Natural killer cell treated with Interleukin-12 subunit alpha and Interleukin-12 subunit beta and Interleukin-15 and Interleukin-18, amount 100 ng/mL, for 72 hours (primary cell): ENCODE measurements around the gene COG3. TPM values are rescaled to one million over a fixed set of nuclear protein-coding genes. Genes with fewer than 3 reads are reported as not detected.

ENCODE experiments used
- ATAC-seq, 2 donors: fragments of 150-1000 bp; cut with Tn5 transposase in 1 of 2; sonication (Bioruptor Pico), chemical (Tn5 transposase) in 1 of 2; 2 replicates each; pipeline ENCODE4 v1.10.0; 2021
- DNase-seq: peaks from one replicate; pipeline ENCODE4 v3.0.0; 2022; ENCODE audit warnings: low spot score
- H3K27ac Mint-ChIP-seq, 2 donors: 1 replicate in 1 of 2; 2 replicates in 1 of 2; pipeline ENCODE4 v1.8.0; 2022; ENCODE audit warnings: mixed read lengths in 2 of 2, mild to moderate bottlenecking in 1 of 2, moderate library complexity in 1 of 2
- H3K27me3 Mint-ChIP-seq, 2 donors: 1 replicate in 1 of 2; 2 replicates in 1 of 2; pipeline ENCODE4 v1.8.0; 2022; ENCODE audit warnings: mixed read lengths in 2 of 2
- H3K36me3 Mint-ChIP-seq: one replicate; pipeline ENCODE4 v1.8.0; 2022; ENCODE audit warnings: mixed read lengths
- H3K4me1 Mint-ChIP-seq, 2 donors: 1 replicate in 1 of 2; 2 replicates in 1 of 2; pipeline ENCODE4 v1.8.0; 2022; ENCODE audit warnings: low read depth in 2 of 2, mixed read lengths in 2 of 2, mild to moderate bottlenecking in 1 of 2
- H3K4me3 Mint-ChIP-seq: one replicate; pipeline ENCODE4 v1.8.0; 2022; ENCODE audit warnings: mixed read lengths
- H3K9me3 Mint-ChIP-seq: 2 replicates; pipeline ENCODE4 v1.8.0; 2022; ENCODE audit warnings: mixed read lengths
- total RNA-seq, 2 donors: library from RNA; stranded (reverse); gene quantifications; one replicate each; pipeline ENCODE4 v1.2.3, GENCODE V29; 2022

The COG3 gene
- total RNA-seq, 2 donors from 2014 or later: 41.0 to 50.9 TPM

DNA sequence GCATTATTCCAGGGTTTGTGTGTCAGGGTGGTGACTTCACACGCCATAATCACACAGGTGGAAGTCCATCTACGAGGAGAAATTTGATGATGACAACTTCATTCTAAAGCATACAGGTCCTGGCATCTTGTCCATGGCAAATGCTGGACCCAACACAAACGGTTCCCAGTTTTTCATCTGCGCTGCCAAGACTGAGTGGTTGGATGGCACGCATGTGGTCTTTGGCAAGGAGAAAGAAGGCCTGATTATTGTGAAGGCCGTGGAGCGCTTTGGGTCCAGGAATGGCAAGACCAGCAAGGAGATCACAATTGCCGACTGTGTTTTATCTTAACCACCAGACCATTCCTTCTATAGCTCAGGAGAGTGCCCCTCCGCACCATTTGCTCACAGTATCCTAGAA is 28.4 kb upstream of the COG3 start:
- DNase-seq (no peak), ATAC-seq (no peak)
- Mint-ChIP-seq H3K9me3 (no peaks in the 10 kb centered on the region), H3K4me1 (peaks cover 0 to 2% of the 10 kb centered on the region in 2 donors), H3K27me3 (no peaks in the 10 kb centered on the region), H3K4me3 (no peak overlapping the region), H3K27ac (no peak overlapping the region), H3K36me3 (no peaks in the 10 kb centered on the region)

DNA sequence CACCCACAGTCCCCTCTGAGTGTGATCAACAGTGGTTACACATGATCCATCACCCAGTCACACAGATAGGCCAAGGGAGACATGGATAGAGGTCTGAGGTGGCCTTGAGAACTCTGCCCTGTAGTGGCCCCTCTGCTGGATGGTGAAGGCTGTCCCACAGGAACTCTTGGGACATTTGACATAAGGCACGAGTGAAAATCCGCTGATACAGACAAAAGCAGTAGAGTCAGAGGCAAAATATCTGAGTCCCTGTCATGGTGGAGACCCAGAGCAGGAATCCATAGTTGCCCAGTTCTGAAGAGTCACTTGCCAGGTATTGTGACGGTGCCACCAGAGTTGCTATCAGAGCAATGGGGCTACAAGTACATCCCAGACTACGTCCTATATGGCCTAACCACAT is 27.8 kb upstream of the COG3 start:
- Mint-ChIP-seq H3K4me1 (peaks cover 5 to 8% of the 10 kb centered on the region in 2 donors), H3K27me3 (no peaks in the 10 kb centered on the region), H3K9me3 (no peaks in the 10 kb centered on the region), H3K4me3 (no peak overlapping the region), H3K27ac (no peak overlapping the region), H3K36me3 (no peaks in the 10 kb centered on the region)
- ATAC-seq (no peak), DNase-seq (no peak)

DNA sequence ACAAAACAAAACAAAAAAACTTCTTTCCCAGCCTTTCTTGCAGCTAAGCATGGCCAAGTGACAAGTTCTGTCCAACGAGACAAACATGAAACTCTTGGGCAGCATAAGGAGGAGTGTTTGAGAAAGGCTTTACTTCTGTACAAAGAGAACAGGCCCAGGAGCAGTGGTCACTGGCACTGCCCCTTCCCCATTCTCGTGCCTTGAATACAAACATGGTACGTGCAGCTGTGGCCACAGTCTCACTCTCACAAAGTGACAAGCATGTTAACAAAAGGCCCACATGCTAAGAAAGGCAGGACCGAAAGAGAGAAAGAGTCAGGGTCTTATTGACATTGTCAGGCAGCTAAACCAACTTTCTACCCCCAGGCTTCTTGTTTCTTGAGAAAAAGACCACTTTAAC is 26.8 kb upstream of the COG3 start:
- peaks cover 7 to 9% of the 10 kb centered on the region in 2 donors for H3K4me1 Mint-ChIP-seq
- DNase-seq (no peak), ATAC-seq (no peak)
- H3K9me3 Mint-ChIP-seq: no peaks in the 10 kb centered on the region
- H3K27me3 Mint-ChIP-seq: no peaks in the 10 kb centered on the region
- H3K36me3 Mint-ChIP-seq: no peaks in the 10 kb centered on the region
- no peak overlapping the region for H3K4me3 Mint-ChIP-seq
- no peak overlapping the region for H3K27ac Mint-ChIP-seq

DNA sequence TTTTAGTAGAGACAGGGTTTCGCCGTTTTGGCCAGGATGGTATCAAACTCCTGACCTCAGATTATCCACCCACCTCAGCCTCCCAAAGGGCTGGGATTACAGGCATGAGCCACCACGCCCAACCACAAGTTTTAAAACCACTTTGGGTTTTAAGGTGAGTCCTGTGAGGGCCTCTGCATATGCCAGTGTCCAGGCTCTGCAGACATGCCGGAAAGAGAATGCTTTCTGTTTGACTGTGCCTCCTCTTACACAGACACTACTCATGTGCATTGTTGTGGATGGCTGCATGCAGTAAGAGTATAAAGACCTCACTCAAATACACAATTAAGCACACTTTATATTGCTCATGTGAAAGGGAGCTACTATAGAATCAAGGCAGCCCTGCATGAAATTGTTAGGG is 25.7 kb upstream of the COG3 start:
- peaks cover 0 to 4% of the 10 kb centered on the region in 2 donors for H3K27me3 Mint-ChIP-seq
- no peak for DNase-seq
- H3K27ac Mint-ChIP-seq: no peak overlapping the region
- peaks cover 7 to 9% of the 10 kb centered on the region in 2 donors for H3K4me1 Mint-ChIP-seq
- no peak overlapping the region for H3K4me3 Mint-ChIP-seq
- peak in 1 of 2 donors; percentile 57 for ATAC-seq
- H3K9me3 Mint-ChIP-seq: no peaks in the 10 kb centered on the region
- H3K36me3 Mint-ChIP-seq: no peaks in the 10 kb centered on the region

DNA sequence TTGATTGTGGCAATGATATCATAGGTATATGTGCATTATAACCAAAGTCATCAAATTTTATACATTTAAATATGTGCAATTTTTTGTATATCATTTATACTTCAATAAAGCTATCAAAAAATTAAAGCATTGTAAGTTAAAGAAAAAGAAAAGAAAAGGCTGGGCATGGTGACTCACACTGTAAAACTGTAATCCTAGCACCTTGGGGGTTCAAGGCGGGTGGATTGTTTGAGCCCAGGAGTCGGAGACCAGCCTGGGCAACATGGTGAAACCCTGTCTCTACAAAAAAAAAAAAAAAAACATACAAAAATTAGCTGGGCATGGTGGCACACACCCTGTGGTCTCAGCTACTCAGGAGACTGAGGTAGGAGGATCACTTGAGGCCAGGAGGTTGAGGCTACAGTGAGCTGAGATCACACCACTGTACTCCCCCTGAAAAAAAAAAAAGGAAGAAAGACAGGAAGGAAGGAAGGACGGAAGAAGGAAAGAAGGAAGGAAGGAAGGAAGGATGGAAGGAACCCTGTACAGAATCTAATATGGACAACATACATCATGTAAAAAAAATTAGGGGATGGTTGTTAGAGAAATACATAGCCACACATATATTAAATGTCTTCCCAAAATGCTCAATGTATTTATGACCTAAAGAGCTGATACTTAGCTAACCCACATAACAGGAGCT is 24.8 kb upstream of the COG3 start:
- Mint-ChIP-seq H3K9me3 (no peaks in the 10 kb centered on the region), H3K27ac (no peak overlapping the region), H3K36me3 (no peaks in the 10 kb centered on the region), H3K4me3 (no peak overlapping the region), H3K27me3 (peaks cover 0 to 4% of the 10 kb centered on the region in 2 donors), H3K4me1 (peaks cover 7 to 9% of the 10 kb centered on the region in 2 donors)
- no peak for DNase-seq
- no peak for ATAC-seq

DNA sequence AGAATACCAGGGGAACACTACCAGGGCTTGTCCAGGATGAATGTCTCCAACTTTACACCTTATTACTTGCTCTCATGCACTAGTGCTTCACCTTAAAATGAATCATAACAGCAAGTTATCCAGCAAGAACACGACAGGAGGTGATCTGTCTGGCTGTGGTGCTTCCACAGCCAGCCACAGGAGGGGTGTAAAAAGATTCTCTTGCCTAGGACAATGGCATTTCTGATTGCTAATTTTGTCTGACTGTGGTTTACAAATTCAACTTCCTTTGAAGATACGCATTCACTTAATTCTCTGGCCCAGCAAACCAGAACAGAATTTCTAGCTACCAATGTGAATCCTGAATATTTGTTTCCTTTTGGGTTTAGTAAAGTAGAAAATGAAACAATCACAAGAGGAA is 23.1 kb upstream of the COG3 start:
- Mint-ChIP-seq H3K4me1 (peaks cover 7 to 9% of the 10 kb centered on the region in 2 donors), H3K36me3 (no peaks in the 10 kb centered on the region), H3K9me3 (no peaks in the 10 kb centered on the region), H3K27me3 (peaks cover 0 to 9% of the 10 kb centered on the region in 2 donors), H3K27ac (peak overlapping the region; percentile 13 to 85), H3K4me3 (peak overlapping the region; percentile 45)
- no peak for DNase-seq
- ATAC-seq: peak; percentile 70 to 80

DNA sequence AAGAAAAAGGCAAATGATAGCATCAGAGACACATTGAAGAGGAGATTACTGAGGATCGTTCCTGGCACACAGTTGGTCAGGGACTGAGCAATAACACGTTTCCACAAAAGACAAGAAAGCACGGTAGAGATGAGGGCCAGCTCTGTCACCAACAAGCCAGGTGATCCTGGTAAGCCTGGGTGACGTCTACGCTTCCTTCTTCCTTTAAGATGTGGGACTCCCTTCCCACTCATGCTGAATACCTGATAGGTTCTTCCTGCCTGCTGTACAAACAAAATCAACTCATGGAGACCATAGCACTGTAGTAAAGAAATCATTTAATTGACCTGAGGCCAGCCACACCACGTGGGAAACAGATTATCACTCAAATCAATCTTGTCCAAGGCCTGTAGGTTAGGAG is 19.7 kb upstream of the COG3 start:
- Mint-ChIP-seq H3K9me3 (no peaks in the 10 kb centered on the region), H3K4me1 (peaks cover 7 to 8% of the 10 kb centered on the region in 2 donors), H3K4me3 (no peak overlapping the region), H3K27me3 (peaks cover 0 to 18% of the 10 kb centered on the region in 2 donors), H3K27ac (no peak overlapping the region), H3K36me3 (no peaks in the 10 kb centered on the region)
- DNase-seq (no peak), ATAC-seq (no peak)

DNA sequence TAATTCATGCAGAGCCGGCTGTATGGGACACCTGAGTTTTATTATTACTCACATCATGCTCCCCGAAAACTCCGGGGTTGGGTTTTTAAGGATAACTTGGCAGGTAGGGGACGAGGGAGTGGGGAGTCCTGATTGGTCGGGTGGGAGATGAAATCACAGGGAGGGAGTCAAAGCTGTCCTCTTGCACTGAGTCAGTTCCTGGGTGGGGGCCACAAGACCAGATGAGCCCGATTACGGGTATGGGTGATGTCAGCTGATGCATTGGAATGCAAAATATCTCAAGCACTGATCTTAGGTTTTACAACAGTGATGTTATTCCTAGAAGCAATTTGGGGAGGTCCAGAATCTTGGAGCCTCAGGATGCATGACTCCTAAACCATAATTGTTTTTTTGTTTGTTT is 18.6 kb upstream of the COG3 start:
- Mint-ChIP-seq H3K36me3 (no peaks in the 10 kb centered on the region), H3K4me3 (no peak overlapping the region), H3K27me3 (peaks cover 0 to 21% of the 10 kb centered on the region in 2 donors), H3K9me3 (no peaks in the 10 kb centered on the region), H3K27ac (no peak overlapping the region), H3K4me1 (peaks cover 7% of the 10 kb centered on the region in 2 donors)
- DNase-seq (no peak), ATAC-seq (no peak)

DNA sequence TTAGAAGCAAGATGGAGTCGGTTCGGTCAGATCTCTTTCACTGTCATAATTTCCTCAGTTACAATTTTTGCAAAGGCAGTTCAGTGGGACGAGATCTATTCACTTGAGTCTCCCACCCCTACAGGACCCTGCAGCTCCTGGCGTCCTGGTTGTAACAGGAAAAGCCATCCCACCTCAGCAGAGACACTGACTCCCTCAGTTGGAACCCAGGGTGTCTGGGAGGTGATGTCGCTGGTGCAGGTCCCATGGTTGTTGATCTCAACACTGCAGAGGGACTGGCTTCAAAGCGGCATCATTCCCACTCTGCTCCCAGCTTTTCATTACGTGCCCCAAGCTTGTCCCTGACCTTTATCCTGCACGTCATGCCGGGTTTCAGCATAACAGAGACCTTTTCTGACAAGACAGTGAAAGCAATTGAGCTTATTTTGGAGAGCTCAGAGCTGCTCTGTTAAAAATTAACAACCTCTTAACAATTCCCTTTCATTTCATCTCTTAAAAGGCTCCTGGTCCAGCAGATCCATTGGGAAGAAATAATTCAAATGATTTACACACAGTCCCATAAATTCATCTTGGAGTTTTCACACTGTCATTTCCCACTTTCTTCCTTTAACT is 17.6 kb upstream of the COG3 start:
- no peaks in the 10 kb centered on the region for H3K9me3 Mint-ChIP-seq
- H3K27me3 Mint-ChIP-seq: peaks cover 0 to 21% of the 10 kb centered on the region in 2 donors
- DNase-seq: no peak
- H3K36me3 Mint-ChIP-seq: no peaks in the 10 kb centered on the region
- no peak for ATAC-seq
- no peak overlapping the region for H3K27ac Mint-ChIP-seq
- no peaks in the 10 kb centered on the region for H3K4me1 Mint-ChIP-seq
- H3K4me3 Mint-ChIP-seq: no peak overlapping the region

DNA sequence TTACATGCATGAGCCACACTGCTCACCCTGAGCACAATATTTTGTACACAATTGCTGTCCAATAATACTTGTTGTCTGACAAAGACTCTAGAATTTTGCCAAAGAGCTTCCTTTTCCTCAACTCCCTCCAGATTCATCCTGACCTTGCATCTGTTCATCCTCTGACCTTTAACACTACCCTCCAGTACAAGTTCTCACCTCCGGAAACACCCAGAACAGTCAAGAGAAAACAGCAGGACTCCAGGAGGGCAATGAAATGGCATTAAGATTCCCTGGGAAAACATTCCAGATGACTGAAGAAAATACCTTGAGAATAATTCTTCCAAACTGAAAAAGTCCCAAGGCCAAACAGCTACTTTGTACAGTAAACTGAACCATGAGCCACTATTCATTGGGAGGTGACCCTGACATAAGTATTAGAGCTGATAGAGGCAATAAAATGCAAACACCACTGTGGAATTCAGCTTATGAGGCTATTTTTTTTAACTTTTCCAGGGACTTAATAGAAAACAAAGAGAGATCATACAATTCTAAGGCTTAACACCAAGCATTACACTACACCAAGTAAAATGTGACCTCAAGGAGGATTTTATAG is 15.7 kb upstream of the COG3 start:
- DNase-seq: no peak
- no peaks in the 10 kb centered on the region for H3K36me3 Mint-ChIP-seq
- no peak for ATAC-seq
- no peak overlapping the region for H3K27ac Mint-ChIP-seq
- H3K4me3 Mint-ChIP-seq: no peak overlapping the region
- H3K4me1 Mint-ChIP-seq: no peaks in the 10 kb centered on the region
- H3K27me3 Mint-ChIP-seq: peaks cover 0 to 21% of the 10 kb centered on the region in 2 donors
- no peaks in the 10 kb centered on the region for H3K9me3 Mint-ChIP-seq

DNA sequence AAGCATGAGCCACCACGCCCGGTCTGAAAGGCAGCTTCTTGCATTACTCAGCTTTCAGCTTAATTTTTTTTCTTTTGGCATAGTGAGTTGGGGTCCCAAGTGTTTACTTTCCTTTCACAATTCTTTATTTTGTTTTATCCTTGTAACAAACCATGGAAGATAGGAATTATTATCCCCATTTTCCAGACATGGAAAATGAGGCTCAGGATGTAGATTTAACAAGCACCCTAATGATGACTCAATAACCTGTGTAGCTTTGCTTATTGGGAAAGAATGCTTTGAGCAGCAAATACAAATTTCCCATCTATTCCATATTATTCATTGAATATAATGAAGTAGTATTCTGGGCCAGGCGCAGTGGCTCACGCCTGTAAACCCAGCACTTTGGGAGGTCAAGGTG is 13.5 kb upstream of the COG3 start:
- Mint-ChIP-seq H3K27ac (no peak overlapping the region), H3K4me1 (no peaks in the 10 kb centered on the region), H3K27me3 (peaks cover 0 to 16% of the 10 kb centered on the region in 2 donors), H3K4me3 (no peak overlapping the region), H3K9me3 (no peaks in the 10 kb centered on the region), H3K36me3 (no peaks in the 10 kb centered on the region)
- no peak for ATAC-seq
- DNase-seq: no peak

DNA sequence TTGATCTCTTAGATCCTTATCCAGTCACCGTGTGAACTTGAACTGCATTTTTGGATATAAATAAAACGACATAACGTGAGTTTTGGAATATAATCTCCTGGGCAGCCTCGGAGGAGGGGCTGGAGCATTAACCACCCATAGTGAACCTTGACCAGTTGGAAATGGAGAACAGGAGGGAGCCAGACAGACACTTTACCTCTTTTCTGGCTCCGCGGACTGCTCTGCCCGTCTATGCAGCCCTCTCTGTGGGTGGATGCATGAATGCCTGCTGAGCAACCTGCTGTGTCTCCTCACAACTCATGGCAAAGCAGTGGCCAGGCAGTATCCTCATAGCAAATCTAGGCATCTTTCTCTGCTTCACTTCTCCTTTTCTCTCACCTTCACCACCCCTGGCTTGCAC is 10.5 kb upstream of the COG3 start:
- Mint-ChIP-seq H3K9me3 (peaks cover 6% of the 10 kb centered on the region), H3K4me1 (no peaks in the 10 kb centered on the region), H3K27me3 (peaks cover 5 to 17% of the 10 kb centered on the region in 2 donors), H3K4me3 (no peak overlapping the region), H3K36me3 (peaks cover 9% of the 10 kb centered on the region), H3K27ac (no peak overlapping the region)
- DNase-seq: no peak
- ATAC-seq: no peak

DNA sequence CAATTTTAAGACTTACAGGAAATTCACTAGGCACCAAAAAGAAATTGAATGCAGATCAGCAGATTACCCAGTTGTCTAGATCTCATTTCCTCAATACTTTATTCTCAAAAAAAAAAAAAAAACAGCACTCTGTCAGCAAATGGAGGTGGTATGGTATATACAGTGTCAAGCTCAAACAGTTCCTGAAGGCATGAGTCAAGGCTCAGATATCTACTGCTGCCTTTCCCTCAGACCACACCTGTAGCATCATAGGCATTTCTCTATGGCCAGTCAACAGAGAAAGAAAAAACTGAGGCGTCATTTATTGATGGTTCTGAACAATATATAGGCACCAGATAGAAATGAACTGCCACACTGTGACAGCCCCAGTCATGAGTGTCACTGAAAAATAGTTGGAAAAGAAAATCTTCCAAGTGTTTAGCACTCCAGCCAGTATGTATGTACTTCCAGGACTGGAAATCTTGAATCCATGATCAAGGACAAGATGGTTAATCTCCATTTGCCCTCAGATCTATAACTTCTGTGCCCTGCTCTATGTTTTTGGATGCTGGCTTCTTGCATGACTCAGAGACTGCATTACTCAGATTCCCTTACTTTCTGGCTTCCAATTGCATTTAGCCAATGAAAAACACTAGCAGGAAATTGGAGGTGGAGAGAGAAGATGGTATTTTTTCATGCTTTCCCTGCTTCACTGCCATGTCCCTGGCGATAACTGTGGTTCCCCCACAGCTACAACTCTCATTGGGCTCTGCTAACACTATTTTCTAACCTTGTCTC is 8.4 kb upstream of the COG3 start:
- DNase-seq (no peak), ATAC-seq (no peak)
- Mint-ChIP-seq H3K9me3 (peaks cover 6% of the 10 kb centered on the region), H3K27me3 (peaks cover 13 to 14% of the 10 kb centered on the region in 2 donors), H3K4me1 (no peaks in the 10 kb centered on the region), H3K27ac (no peak overlapping the region), H3K4me3 (no peak overlapping the region), H3K36me3 (peaks cover 12% of the 10 kb centered on the region)
